Common myeloid progenitor, CD34-positive (primary cell): ENCODE measurements around the gene CLDN17.

Experiments
- CTCF ChIA-PET: fragments of 350-600 bp; sonication (Branson Sonifier 250); formaldehyde crosslinking; loops from one replicate; lab custom pipeline; 2021; ENCODE audit warnings: antibody characterized with exemption; lab: Charles Lee
- POLR2A ChIA-PET: fragments of 350-600 bp; sonication (Branson Sonifier 250); formaldehyde crosslinking; loops from one replicate; lab custom pipeline; 2021; ENCODE audit warnings: antibody characterized with exemption; lab: Charles Lee
- DNase-seq, 3 donors: peaks; one replicate each; pipeline versions ENCODE4 v3.0.0 to v3.0.0-alpha.2; 2013
- H3K27ac ChIP-seq, 2 experiments: 1 replicate in 1 of 2; 2 replicates in 1 of 2; pipeline ENCODE4 v1.7.0; 2013; ENCODE audit warnings: inconsistent platforms in 2 of 2, low read length in 2 of 2, mild to moderate bottlenecking in 2 of 2, low read depth in 1 of 2, moderate library complexity in 1 of 2; ENCODE audit not compliant: severe bottlenecking in 2 of 2, insufficient read depth in 1 of 2, poor library complexity in 1 of 2
- H3K27me3 ChIP-seq, 5 experiments: replicated peaks in 2 of 5; 1 replicate in 3 of 5; 2 replicates in 2 of 5; pipeline versions ENCODE4 v1.6.1 to v1.7.0; 2013; ENCODE audit warnings: low read length in 4 of 5, mild to moderate bottlenecking in 2 of 5, moderate library complexity in 2 of 5, inconsistent platforms in 1 of 5; ENCODE audit not compliant: insufficient read depth in 5 of 5, control insufficient read depth in 4 of 5
- H3K36me3 ChIP-seq, 4 experiments: 1 replicate in 2 of 4; 2 replicates in 2 of 4; pipeline versions ENCODE4 v1.6.1 to v1.7.0; 2013; ENCODE audit warnings: low read length in 3 of 4, control low read depth in 1 of 4, mild to moderate bottlenecking in 1 of 4; ENCODE audit not compliant: control insufficient read depth in 4 of 4, insufficient read depth in 4 of 4
- H3K4me1 ChIP-seq, 4 experiments: 1 replicate in 3 of 4; 2 replicates in 1 of 4; pipeline versions ENCODE4 v1.6.1 to v1.7.1; 2013; ENCODE audit warnings: low read length in 3 of 4, mild to moderate bottlenecking in 3 of 4, control low read depth in 1 of 4, inconsistent platforms in 1 of 4, moderate library complexity in 1 of 4; ENCODE audit not compliant: control insufficient read depth in 4 of 4, insufficient read depth in 4 of 4; ENCODE audit errors: control extremely low read depth in 1 of 4
- H3K4me3 ChIP-seq, 7 experiments: 1 replicate in 4 of 7; 2 replicates in 3 of 7; pipeline versions ENCODE4 v1.5.1 to v1.7.0; 2013; ENCODE audit warnings: mild to moderate bottlenecking in 7 of 7, low read length in 6 of 7, moderate library complexity in 6 of 7, inconsistent platforms in 2 of 7, low read depth in 2 of 7, control low read depth in 1 of 7; ENCODE audit not compliant: insufficient read depth in 4 of 7, control insufficient read depth in 1 of 7; ENCODE audit errors: extremely low read depth in 1 of 7
- H3K9me3 ChIP-seq, 5 experiments: 1 replicate in 4 of 5; 2 replicates in 1 of 5; pipeline versions ENCODE4 v1.6.1 to v1.7.1; 2013; ENCODE audit warnings: low read length in 4 of 5, mild to moderate bottlenecking in 2 of 5, inconsistent platforms in 1 of 5, low read depth in 1 of 5, moderate library complexity in 1 of 5; ENCODE audit not compliant: control insufficient read depth in 4 of 5, insufficient read depth in 2 of 5; ENCODE audit errors: control extremely low read depth in 1 of 5
- WGBS: methylation state at CpG from one replicate; pipeline ENCODE4 v1.1.5; 2013; ENCODE audit not compliant: insufficient coverage; 5-methylcytosine and 5-hydroxymethylcytosine counted together

CLDN17 gene

DNA sequence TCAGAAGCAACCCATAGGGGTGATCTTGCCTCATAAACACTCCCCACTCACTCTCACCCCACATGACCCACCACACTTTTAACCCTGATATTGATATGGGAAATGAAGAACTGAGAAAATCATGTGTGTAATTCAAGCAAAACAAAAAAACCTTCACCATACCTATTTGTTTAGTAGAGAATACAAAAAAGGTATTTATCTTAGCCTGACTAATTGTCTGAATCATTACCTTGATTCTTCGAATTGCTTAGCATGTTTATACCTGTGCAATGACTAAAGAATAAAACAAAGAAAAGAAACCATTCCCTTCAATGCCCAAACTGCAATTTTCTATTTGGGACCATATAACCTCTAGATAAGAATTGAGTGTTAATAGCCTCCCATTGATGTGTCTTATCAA lies 1.8 kb downstream of the CLDN17 start:
- CTCF ChIA-PET, result no interaction called here
- Histone ChIP-seq H3K27me3 (no peaks in the 10 kb centered on the region), H3K4me3 (no peak overlapping the region), H3K4me1 (no peaks in the 10 kb centered on the region), H3K36me3 (no peaks in the 10 kb centered on the region), H3K9me3 (no peaks in the 10 kb centered on the region), H3K27ac (no peak overlapping the region)
- no CpG with 5 or more reads among the region's 1 CpG for WGBS
- no peak for DNase-seq
- POLR2A ChIA-PET, result no interaction called here

DNA sequence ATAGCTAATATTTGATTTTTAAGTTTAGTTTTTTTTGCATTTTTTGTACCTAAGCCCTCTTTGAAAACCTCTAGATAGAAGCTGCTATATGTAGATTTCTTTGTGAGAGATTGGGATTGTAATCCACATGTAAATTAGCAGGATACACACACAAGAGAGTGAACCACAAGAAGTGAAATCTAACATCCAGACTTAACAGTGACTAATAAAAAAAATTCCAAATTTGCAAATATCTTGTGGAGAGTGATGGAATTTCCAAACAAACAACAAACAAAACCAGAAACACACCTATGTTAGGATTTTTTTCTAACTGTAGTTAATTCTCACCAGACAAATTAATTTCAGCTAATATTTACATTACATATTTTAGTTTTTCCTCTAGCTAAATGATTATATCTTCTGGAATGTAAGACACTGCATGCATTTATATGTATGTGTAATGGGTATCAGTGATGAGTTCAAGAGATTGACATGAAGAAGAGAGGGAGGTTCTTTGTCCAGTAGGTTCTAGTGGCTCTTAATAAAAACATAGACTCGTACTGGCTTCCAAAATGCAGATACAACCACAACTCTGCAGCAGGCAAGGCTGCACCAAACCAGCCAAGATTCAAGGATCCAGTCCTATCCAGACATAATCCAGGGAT lies 12.8 kb downstream of the CLDN17 start:
- Histone ChIP-seq H3K27me3 (no peaks in the 10 kb centered on the region), H3K36me3 (no peaks in the 10 kb centered on the region), H3K27ac (no peak overlapping the region), H3K4me1 (no peaks in the 10 kb centered on the region), H3K4me3 (no peak overlapping the region), H3K9me3 (no peaks in the 10 kb centered on the region)
- ChIA-PET POLR2A (no interaction called here), CTCF (no interaction called here)
- 80% methylated on average over 1 of the region's 1 CpG for WGBS
- DNase-seq, result no peak

DNA sequence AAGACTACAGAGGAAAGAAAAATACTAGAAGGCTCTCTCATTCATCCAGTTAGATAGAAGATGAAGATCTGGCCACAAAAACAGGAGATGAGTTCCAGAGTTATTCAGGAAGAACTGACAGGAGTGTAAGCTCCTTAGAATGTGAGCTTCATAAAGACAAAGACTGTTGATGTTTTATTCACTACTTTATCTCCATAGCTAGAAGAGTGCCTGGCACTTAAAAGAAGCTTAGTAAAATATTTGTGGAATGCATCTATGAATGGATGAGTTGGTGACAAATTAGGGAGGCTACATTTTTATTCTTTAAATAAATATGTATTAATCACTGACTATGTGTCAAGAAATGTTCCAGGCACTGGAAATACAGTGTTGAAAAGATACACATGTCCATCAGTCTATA lies 13.8 kb downstream of the CLDN17 start:
- POLR2A ChIA-PET, result no interaction called here
- Histone ChIP-seq H3K4me3 (no peak overlapping the region), H3K9me3 (no peaks in the 10 kb centered on the region), H3K36me3 (no peaks in the 10 kb centered on the region), H3K4me1 (no peaks in the 10 kb centered on the region), H3K27me3 (no peaks in the 10 kb centered on the region), H3K27ac (no peak overlapping the region)
- no peak for DNase-seq
- CTCF ChIA-PET, result no interaction called here

DNA sequence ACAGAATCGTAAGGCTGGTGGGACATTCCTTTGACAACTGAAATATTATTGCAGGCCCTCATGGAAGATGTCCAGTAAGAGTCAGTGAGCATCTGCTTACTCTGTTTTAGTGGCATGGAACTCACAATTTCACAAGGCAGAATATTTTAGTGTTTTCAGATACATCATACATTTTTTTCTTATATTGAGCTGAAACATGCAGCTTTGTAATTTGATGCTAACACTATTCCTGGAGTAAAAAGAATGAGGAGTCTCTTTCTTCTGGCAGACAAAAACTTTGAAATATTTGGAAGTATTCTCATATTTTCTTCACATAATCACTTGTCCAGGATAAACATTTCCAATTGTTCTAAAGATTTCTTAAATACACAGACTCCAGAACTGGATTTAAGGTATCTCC lies 17.7 kb downstream of the CLDN17 start:
- Histone ChIP-seq H3K9me3 (peaks cover 0 to 1% (median 0%) of the 10 kb centered on the region in 5 experiments), H3K4me1 (no peaks in the 10 kb centered on the region), H3K27me3 (no peaks in the 10 kb centered on the region), H3K4me3 (no peak overlapping the region), H3K36me3 (no peaks in the 10 kb centered on the region), H3K27ac (no peak overlapping the region)
- POLR2A ChIA-PET, result no interaction called here
- CTCF ChIA-PET, result no interaction called here
- no peak for DNase-seq
- WGBS, result 100% methylated on average over 1 of the region's 1 CpG

DNA sequence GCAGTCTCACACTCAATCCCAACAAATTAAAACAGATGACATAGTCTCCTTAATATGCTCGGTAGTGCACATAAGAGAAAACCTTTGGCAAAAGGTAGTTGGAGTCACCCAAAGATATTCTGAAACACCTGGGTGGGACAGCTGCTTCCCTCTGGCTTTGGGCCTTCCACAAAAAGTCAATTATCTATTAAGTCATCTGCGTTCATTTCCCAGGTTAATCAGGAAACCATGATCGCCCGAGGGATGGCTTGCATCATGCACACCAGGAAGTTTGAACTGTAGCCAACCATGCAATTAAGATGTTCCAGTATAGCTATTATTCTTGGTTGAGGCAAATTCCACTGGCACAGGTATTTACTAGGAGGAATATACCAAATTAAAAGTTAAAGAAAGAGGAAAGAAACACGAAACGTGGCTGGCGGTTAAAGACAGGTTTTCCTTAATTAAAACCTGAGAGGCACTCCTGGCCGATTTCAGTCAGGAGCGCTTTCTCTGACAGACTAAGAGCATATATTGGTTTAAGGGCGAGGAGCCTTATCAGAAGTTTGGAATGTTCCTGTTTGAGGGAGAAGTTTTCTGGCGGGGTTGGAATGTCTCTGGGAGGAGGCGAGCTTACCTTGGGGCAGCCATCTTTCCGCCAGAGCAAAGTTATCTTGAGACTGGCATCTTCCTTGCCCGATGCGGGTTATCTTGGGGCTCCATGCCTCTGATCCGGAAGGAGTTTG lies 19.9 kb downstream of the CLDN17 start:
- H3K36me3 ChIP-seq, result no peaks in the 10 kb centered on the region
- H3K4me3 ChIP-seq, result no peak overlapping the region
- no peaks in the 10 kb centered on the region for H3K27me3 ChIP-seq
- H3K9me3 ChIP-seq, result peaks cover 0 to 1% (median 0%) of the 10 kb centered on the region in 5 experiments
- 98% methylated on average over 11 of the region's 16 CpGs for WGBS
- H3K27ac ChIP-seq, result no peak overlapping the region
- no peak for DNase-seq
- no peaks in the 10 kb centered on the region for H3K4me1 ChIP-seq
- ChIA-PET CTCF (no interaction called here), POLR2A (no interaction called here)

DNA sequence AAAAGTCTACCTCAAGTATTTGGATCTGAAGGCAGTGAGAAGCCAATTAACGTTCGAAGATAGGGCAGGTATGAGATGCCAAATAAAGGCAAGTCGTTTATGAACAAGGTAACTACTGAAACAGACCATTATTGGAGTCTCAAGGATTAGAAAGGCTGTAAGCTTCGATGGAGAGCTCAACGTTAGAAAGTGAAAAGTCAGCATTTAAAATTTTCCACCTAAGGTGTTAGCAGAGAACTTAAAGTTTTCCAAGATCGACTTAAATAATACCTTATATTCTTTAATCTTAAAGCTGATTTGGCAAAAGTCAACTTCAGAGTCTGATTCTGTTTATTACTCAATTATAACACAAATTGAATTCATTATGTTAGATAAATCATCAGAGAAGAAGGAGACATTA lies 28.1 kb downstream of the CLDN17 start:
- CTCF ChIA-PET, result no interaction called here

DNA sequence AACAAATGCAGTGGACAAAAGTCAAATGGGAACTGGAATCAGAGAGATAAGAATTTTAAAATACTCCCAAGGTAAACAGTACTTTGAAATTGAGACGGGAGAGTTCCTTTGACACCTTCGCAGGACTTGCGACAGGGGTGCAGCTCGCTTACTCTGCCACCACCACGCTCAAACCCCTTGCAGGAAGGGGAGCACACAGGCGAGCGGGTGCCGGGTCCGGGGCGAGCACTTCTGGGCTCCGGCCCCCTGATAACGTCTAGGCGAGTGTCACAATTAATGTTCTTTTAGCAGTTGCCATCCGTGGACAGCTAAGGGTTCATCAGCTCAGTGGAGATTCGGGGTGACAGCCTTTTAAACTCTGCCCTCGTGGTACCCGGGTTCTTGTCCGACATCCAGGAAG lies 37.4 kb downstream of the CLDN17 start:
- H3K4me3 ChIP-seq, result no peak overlapping the region
- POLR2A ChIA-PET, result no interaction called here
- DNase-seq, result no peak
- CTCF ChIA-PET, result no interaction called here
- H3K27me3 ChIP-seq, result no peaks in the 10 kb centered on the region
- H3K36me3 ChIP-seq, result no peaks in the 10 kb centered on the region
- WGBS, result 94% methylated on average over 18 of the region's 18 CpGs
- no peaks in the 10 kb centered on the region for H3K9me3 ChIP-seq
- no peak overlapping the region for H3K27ac ChIP-seq
- H3K4me1 ChIP-seq, result no peaks in the 10 kb centered on the region

More for the DNA sequence above, 28.1 kb downstream of the CLDN17 start:
- H3K36me3 ChIP-seq, result no peaks in the 10 kb centered on the region
- no peaks in the 10 kb centered on the region for H3K4me1 ChIP-seq
- POLR2A ChIA-PET, result no interaction called here
- no peak overlapping the region for H3K4me3 ChIP-seq
- no peaks in the 10 kb centered on the region for H3K9me3 ChIP-seq
- H3K27ac ChIP-seq, result no peak overlapping the region
- H3K27me3 ChIP-seq, result no peaks in the 10 kb centered on the region
- 94% methylated on average over 4 of the region's 6 CpGs for WGBS
- DNase-seq, result no peak
